ENCODE measurements around the gene LPXN.

- no peak for TF ChIP-seq CTCF (IDR thresholded peaks at IDR 0.05; ENCODE audit: extremely low read depth in 1 of 2, insufficient read depth in 1 of 2, low read depth in 1 of 2, low read length in 2 of 2)
- TF ChIP-seq POLR2AphosphoS5 (IDR thresholded peaks at IDR 0.05; ENCODE audit: insufficient read depth, low read depth, low read length) = no peak
- TF ChIP-seq POLR2A (IDR thresholded peaks at IDR 0.05; ENCODE audit: low read depth, low read length) = no peak
Measured at GRCh38 chr11:58574881-58575280, 775 bp downstream of the LPXN start.

Measured in endothelial cell of umbilical vein (primary cell).